Vagina (tissue), 2 donors: ENCODE results near the gene PPY.

Experiments used
- POLR2A ChIP-seq, 2 donors: fragments of 450-650 bp; IDR thresholded peaks; one replicate each; pipeline ENCODE4 v1.6.1; 2017; ENCODE audit warnings: antibody characterized with exemption in 2 of 2, mild to moderate bottlenecking in 2 of 2, moderate library complexity in 2 of 2
- TF ChIP-seq, protein P1 (sequence below), 3 experiments: fragments of 450-650 bp in 2 of 3; fragments of 200-600 bp in 1 of 3; sonication (generic) in 1 of 3; IDR thresholded peaks; one replicate each; pipeline ENCODE4 v1.5.1; 2017 to 2019; ENCODE audit warnings: antibody characterized with exemption in 3 of 3, mild to moderate bottlenecking in 2 of 3, moderate library complexity in 2 of 3

DNA sequence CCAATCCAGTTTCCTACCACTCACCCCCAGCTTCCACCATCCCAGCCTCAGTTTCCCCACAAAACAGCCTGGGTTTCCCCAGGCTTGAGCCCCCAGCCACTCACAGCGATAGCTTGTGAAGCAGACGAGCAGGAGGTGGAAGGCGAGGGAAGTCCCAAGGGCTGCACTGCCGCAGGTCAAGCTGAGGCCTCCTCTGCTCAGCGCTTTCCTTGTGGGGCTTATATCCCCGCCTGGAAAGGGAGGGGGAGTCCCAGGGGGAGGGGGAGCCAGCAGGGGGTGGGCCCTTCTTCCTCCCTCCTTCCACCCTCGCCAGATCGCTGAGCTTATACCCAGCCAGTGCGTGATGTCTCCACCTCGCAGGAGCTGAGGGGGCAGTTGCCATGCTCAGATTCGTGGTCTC is 11.5 kb upstream of the PPY start, which contains the start of gene PYY:
- no peak for TF ChIP-seq POLR2A (IDR thresholded peaks at IDR 0.05)
- TF ChIP-seq, protein P1, sequence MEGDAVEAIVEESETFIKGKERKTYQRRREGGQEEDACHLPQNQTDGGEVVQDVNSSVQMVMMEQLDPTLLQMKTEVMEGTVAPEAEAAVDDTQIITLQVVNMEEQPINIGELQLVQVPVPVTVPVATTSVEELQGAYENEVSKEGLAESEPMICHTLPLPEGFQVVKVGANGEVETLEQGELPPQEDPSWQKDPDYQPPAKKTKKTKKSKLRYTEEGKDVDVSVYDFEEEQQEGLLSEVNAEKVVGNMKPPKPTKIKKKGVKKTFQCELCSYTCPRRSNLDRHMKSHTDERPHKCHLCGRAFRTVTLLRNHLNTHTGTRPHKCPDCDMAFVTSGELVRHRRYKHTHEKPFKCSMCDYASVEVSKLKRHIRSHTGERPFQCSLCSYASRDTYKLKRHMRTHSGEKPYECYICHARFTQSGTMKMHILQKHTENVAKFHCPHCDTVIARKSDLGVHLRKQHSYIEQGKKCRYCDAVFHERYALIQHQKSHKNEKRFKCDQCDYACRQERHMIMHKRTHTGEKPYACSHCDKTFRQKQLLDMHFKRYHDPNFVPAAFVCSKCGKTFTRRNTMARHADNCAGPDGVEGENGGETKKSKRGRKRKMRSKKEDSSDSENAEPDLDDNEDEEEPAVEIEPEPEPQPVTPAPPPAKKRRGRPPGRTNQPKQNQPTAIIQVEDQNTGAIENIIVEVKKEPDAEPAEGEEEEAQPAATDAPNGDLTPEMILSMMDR (IDR thresholded peaks at IDR 0.05): no peak
